ENCODE results near the gene SFT2D1. TPM values are rescaled to one million over a fixed set of nuclear protein-coding genes. Genes with fewer than 3 reads are reported as not detected.
"Not testable (repeated sequence)": the region's sequence is repeated elsewhere in the genome, so short reads cannot be mapped to it uniquely, and the experiment has no call there.

SFT2D1 gene
- total RNA-seq, 2 donors from 2014 or later, result 11.5 to 28.0 TPM

- Histone ChIP-seq H3K36me3 (replicated peaks in 1 of 2; ENCODE audit: insufficient read depth in 1 of 2, low read depth in 2 of 2) (no peaks in the 10 kb centered on the region), H3K27me3 (no peaks in the 10 kb centered on the region), H3K4me3 (no peak overlapping the region), H3K4me1 (peaks cover 6% of the 10 kb centered on the region), H3K9me3 (no peaks in the 10 kb centered on the region), H3K27ac (no peak overlapping the region)
- TF ChIP-seq POLR2A (IDR thresholded peaks at IDR 0.05), result no peak
- no peak for TF ChIP-seq CTCF (IDR thresholded peaks at IDR 0.05)
- ATAC-seq, result no peak
- intact Hi-C loops (cut with DNase I), result no loop called here
- DNase-seq, result no peak
Observed at GRCh38 chr6:166352923-166353322, 10.6 kb upstream of the SFT2D1 start.

GRCh38 chr6:166351715-166352285, 9.5 kb upstream of the SFT2D1 start:
- DNase-seq, result peak in 3 of 4 donors; percentile 30 to 48 (median 45)
- peak; percentile 82 for ATAC-seq
- no peaks in the 10 kb centered on the region for H3K36me3 ChIP-seq (replicated peaks in 1 of 2; ENCODE audit: insufficient read depth in 1 of 2, low read depth in 2 of 2)
- peak overlapping the region in 2 of 4 donors; percentile 28 to 54 for H3K27ac ChIP-seq
- H3K9me3 ChIP-seq, result no peaks in the 10 kb centered on the region
- intact Hi-C loops (cut with DNase I), result no loop called here
- TF ChIP-seq CTCF (IDR thresholded peaks at IDR 0.05) (no peak), POLR2A (IDR thresholded peaks at IDR 0.05) (no peak)
- H3K4me1 ChIP-seq, result peaks cover 6% of the 10 kb centered on the region
- H3K27me3 ChIP-seq, result no peaks in the 10 kb centered on the region
- H3K4me3 ChIP-seq, result no peak overlapping the region
- WGBS, 2 donors, result 15 to 21% methylated on average over 4 of the region's 4 CpGs

- Histone ChIP-seq H3K36me3 (replicated peaks in 1 of 2; ENCODE audit: insufficient read depth in 1 of 2, low read depth in 2 of 2) (no peaks in the 10 kb centered on the region), H3K27ac (no peak overlapping the region), H3K27me3 (no peaks in the 10 kb centered on the region), H3K9me3 (no peaks in the 10 kb centered on the region), H3K4me1 (peaks cover 8% of the 10 kb centered on the region), H3K4me3 (no peak overlapping the region)
- intact Hi-C loops (cut with DNase I), result no loop called here
- ATAC-seq (no peak), DNase-seq (no peak)
- 78 to 82% methylated on average over 6 of the region's 6 CpGs for WGBS, 2 donors
- TF ChIP-seq POLR2A (IDR thresholded peaks at IDR 0.05) (no peak), CTCF (IDR thresholded peaks at IDR 0.05) (no peak)
Observed at GRCh38 chr6:166348305-166348949, 6.1 kb upstream of the SFT2D1 start.

- Histone ChIP-seq H3K27ac (no peak overlapping the region), H3K4me1 (peaks cover 11% of the 10 kb centered on the region), H3K4me3 (no peak overlapping the region), H3K36me3 (replicated peaks in 1 of 2; ENCODE audit: insufficient read depth in 1 of 2, low read depth in 2 of 2) (no peaks in the 10 kb centered on the region), H3K27me3 (no peaks in the 10 kb centered on the region), H3K9me3 (no peaks in the 10 kb centered on the region)
- TF ChIP-seq CTCF (IDR thresholded peaks at IDR 0.05), result no peak
- TF ChIP-seq POLR2A (IDR thresholded peaks at IDR 0.05), result no peak
- ATAC-seq, result no peak
- intact Hi-C loops (cut with DNase I), result no loop called here
- no peak for DNase-seq
Observed at GRCh38 chr6:166346965-166347364, 4.6 kb upstream of the SFT2D1 start.

- Histone ChIP-seq H3K4me1 (peaks cover 11% of the 10 kb centered on the region), H3K4me3 (no peak overlapping the region), H3K27ac (no peak overlapping the region), H3K9me3 (no peaks in the 10 kb centered on the region), H3K36me3 (replicated peaks in 1 of 2; ENCODE audit: insufficient read depth in 1 of 2, low read depth in 2 of 2) (no peaks in the 10 kb centered on the region), H3K27me3 (no peaks in the 10 kb centered on the region)
- WGBS, 2 donors, result 69 to 83% methylated on average over 3 of the region's 3 CpGs
- DNase-seq (no peak), ATAC-seq (no peak)
- TF ChIP-seq POLR2A (IDR thresholded peaks at IDR 0.05) (no peak), CTCF (IDR thresholded peaks at IDR 0.05) (no peak)
- intact Hi-C loops (cut with DNase I), result no loop called here
Observed at GRCh38 chr6:166346449-166346848, 4.1 kb upstream of the SFT2D1 start.

GRCh38 chr6:166345672-166346071, 3.3 kb upstream of the SFT2D1 start:
- H3K4me3 ChIP-seq; H3K27me3 ChIP-seq; H3K36me3 ChIP-seq (replicated peaks in 1 of 2; ENCODE audit: insufficient read depth in 1 of 2, low read depth in 2 of 2); H3K9me3 ChIP-seq; DNase-seq; intact Hi-C loops (cut with DNase I); ATAC-seq; H3K27ac ChIP-seq: not testable (repeated sequence)
- H3K4me1 ChIP-seq, result peaks cover 18% of the 10 kb centered on the region
- WGBS, 2 donors, result 76% methylated on average over 9 of the region's 9 CpGs

- intact Hi-C loops (cut with DNase I); H3K9me3 ChIP-seq; H3K27ac ChIP-seq; ATAC-seq; H3K27me3 ChIP-seq; H3K36me3 ChIP-seq (replicated peaks in 1 of 2; ENCODE audit: insufficient read depth in 1 of 2, low read depth in 2 of 2); H3K4me3 ChIP-seq; DNase-seq: not testable (repeated sequence)
- WGBS, 2 donors, result 95 to 100% methylated on average over 2 of the region's 2 CpGs
- peaks cover 25% of the 10 kb centered on the region for H3K4me1 ChIP-seq
Observed at GRCh38 chr6:166344921-166345320, 2.6 kb upstream of the SFT2D1 start.

All from body of pancreas (tissue), 4 donors.